Umbilical cord (tissue), 2 donors: ENCODE data around the gene PTPRM. TPM values are rescaled to one million over a fixed set of nuclear protein-coding genes. Genes with fewer than 3 reads are reported as not detected.

Source experiments
- DNase-seq: peaks from one replicate; pipeline ENCODE4 v3.0.0-alpha.2; 2015; ENCODE audit warnings: low spot score
- total RNA-seq: library from RNA; depleted of rRNA; stranded (reverse); fragments of >200 nt; gene quantifications from one replicate; pipeline ENCODE4 v1.2.3, GENCODE V29; 2014; ENCODE audit warnings: low replicate concordance; ENCODE audit not compliant: insufficient read depth

PTPRM gene
- total RNA-seq: 49.1 TPM

DNA sequence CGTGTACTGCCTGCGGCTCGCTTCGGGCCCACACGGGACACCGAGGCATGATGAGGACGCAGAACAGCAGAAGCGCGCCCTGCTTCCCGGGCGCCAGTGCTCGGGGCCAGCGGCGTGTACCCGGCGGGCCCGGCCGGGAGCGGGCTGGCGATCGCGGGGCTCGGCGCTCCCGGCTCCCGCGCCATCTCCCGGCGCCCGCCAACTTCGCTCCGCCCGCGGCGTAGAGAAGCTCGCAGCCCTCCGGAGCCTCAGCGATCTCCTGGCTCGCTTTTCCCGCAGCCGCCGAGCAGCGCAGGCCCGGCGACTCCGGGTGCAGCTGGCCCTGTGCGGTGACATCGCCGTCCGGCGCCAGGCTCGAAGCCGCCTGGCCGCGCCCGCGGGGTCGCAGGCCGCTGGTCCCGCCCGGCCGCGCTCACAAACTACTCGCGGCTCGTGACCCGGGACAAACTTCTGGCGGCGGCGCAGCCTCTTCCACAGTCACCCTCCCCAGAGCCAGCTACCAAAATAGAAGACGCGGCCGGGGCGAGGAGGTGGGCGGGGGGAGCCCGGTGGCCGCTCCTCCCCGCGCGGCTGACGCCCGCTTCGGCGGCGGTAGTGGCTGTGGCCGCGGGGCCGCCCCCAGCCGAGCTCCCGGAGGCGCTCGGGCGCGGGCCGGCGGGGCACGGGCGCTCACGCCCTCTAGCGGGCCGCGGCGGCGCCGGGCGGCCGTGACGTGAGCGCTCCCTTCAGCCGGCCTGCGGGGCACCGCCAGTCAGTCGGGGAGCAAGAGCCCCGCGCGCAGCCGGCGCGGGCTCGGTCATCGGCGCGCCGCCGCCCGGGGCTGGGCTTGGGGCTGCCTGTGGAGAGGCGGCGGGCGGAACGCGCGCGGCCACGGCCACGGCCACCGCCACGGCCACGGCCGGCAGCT lies at the start of gene PTPRM:
Gene PTPRM, plus strand, starts transcription at position 750 of the 907 bp plus-strand sequence. CDS start 503 bp downstream, outside the sequence.
- peak; percentile 86 for DNase-seq

DNA sequence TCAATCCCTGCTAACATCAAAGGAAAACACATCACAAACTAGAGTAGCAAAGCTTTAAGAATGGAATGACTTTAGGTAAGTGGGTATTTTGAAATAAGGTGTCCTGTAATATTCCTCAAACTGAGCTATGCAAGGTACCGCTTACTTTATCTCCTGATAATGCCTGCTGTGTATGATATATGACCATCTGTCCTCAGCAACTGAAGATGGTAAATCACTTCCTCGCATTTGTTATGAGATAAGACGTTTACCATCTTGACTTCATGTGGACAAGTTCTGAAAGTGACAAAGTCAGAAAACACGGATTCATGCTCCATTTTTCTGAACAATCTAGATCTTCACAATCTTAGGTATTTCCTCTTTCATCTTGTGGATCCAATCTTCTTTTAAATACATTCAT lies 49.3 kb upstream of the PTPRM start:
- no peak for DNase-seq

DNA sequence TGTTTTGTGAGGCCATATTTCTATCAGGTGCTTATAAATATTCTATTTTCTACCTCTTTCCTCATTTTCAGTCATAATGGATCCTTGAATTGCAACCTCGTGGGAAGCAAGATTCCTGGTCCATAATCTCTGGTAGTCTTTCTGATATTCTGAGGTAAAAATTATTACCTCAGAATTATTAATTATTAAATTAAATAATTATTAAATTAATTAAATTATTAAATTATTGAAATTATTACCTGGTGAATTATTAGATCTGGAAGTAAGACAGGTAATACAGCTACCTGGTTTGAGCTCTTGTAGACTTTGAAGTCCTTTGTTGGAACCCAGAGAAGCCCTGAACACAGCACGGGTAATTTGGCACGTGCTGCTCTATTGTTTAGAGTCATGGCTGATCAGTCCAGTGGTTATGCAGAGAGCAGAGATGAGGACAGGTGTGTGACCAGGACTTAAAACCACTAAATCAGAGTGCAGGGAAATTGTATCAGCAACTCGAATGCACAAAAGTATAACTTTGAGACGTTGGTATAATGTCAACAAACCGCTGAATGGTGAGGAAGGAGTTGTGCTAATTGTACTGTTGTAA lies 46.8 kb upstream of the PTPRM start:
- DNase-seq: no peak

DNA sequence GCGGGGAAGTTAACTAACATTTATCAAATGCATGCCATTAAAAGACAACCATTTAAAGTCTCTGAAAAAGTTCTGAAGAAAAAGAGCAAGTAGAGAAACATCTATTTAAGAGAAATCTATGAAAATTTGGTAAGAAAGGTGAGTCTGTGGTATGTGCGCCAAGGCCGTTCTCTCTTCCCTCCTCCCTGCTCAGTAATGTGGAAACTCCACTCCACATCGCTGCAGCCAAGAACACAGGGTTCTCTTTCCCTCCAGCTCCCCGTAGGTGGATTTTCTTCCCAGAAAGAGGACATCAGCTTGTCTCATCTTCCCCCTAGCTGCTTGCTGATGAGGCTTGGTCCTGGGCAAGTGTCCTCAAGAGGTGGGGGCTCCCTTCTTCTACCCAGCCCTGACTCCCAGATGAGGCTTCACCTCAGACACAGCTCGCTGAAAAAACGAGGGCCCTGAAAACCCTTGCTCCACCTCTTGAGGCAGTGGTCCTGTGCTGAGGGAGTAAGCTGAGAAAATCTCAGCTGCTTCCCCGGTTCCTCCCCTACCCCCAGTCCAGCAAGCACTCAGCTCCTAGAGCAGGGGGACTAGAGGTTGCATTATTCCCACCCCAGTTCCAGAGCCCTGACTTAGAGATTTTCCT lies 45.8 kb upstream of the PTPRM start:
- DNase-seq: no peak

DNA sequence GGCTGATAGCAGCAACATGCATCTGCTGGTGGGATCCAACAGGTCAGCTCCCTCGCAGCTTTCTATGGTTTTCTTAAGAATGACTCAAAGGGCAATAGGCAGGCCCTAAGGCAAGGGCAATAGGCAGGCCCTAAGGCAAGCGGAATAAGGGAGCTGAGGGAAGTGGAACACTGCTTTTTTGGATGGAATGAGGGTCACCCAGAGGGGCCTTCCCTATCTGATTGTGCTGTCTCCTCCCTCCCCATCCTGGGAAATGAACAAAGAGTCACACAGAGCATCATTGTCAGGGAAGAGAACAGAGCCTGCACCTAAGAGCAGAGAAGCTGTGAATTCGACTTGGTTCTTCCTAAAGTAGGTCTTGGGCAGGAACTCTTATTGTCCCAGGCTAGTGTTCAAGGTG lies 43.3 kb upstream of the PTPRM start:
- no peak for DNase-seq

DNA sequence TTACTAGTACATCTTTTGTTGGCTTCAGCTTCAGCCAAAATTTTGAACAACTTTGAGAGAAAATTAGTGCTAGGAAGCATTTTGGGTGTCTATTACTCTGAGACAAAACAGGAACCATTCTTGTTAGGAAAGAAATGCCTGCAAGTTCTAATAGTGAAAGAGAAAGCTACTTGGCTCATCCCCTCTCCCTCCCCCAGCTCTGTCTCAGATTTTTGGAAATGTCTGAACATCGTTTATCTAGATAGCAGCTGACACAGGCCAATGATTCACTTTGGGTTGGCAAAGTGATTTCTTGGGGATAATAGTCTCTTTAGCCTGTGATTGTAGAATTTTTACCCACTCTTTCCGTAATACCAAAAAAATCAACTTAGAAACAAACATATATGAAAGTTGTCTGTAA lies 42.3 kb upstream of the PTPRM start:
- no peak for DNase-seq

DNA sequence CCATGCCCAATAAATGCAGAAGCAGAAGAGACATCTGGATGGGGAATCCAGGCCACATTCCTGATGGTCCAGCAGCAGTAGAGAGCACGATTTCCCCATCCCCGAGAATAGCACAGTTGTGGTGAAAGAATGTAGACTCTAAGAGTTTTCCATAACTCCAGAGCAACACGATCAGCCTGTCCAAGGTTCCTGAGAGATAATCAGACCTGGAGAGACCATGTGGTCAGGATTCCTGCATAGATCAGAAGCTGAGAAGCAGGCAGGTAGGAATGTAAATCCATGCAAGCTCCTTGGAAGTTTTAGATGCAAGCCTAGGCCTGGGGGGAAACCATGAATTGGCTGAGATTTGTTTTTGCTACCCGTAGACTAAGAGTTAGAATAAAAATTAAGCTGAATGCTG lies 34.2 kb upstream of the PTPRM start:
- DNase-seq: no peak

DNA sequence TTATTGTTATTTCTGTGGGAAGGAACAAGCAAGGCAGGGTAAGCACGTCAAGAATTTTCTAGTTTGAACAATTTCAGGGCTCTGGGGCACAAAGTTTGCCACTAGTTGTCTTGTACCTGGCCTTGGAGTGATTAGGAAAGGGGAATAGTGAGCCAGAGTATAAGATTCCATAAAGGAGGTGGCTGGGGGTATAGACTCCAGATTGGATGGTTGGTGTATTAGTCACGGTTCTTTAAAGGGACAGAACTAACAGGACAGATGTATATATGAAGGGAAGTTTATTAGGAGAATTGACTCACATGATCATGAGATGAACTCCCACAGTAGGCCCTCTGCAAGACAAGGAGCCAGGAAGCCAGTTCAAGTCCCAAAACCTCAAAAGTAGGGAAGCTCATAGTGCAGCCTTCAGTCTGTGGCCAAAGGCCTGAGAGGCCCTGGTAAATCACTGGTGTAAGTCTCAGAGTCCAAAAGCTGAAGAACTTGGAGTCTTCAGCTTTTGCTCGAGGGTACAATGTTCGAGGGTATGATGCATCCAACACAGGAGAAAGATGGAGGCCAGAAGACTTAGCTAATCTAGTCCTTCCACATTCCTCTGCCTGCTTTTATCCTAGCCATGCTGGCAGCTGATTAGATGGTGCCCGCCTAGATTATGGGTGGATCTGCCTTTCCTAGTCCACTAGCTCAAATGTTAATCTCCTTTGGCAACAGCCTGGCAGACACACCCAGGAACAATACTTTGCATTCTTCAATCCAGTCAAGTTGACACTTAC lies 31.5 kb upstream of the PTPRM start:
- DNase-seq: no peak

DNA sequence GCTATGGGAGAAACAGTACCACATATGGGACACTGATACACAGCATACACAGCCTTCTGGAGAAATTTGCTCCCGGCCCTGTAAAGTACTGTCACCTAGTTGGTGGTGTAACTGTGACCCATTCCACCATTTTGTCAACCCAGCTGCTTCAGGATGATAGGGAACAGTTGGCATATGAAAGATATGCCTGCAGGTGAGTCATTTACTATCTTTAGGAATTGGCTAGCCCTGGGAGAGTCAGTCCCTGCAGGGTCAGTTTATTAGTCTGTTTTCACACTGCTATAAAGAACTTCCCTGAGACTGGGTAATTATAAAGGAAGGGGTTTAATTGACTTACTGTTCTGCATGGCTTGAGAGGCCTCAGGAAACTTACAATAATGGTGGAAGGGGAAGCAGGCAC lies 30.0 kb upstream of the PTPRM start:
- DNase-seq: no peak

DNA sequence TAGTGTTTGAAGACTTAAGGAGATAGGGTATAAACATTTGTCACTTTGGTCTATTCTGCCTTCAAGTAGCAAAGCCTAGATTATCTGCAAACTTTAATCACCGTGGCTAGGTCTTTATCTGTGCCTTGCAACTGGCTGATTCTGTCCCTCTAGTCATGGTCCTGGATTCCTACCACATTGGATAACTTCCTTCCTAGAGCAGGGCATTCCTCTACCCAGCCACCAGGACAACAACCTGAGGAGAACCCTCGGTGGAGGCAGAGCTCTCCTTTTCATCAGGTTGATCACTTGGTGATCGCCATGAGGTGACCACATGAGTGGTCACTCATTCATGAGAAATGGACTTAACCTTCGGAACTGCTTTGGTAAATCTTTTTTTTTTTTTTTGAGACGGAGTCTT lies 25.3 kb upstream of the PTPRM start:
- DNase-seq: no peak

DNA sequence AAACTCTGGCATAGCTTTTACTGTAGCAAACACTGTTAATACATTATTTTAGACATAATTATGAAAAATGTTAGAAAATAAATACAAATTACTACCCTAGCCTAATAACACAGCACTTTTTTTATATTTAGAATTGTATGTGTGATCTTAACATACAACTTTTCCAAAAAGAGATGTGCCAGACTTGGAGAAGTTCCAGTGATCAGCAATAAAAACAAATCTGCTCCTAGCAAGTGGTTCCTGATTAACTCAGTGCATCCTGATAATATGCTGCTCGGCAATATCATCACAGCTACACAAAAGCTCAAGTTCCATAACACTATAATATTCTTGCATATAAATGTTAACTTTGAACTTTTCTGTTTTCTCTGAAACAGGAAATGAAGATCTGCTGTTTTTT lies 22.4 kb upstream of the PTPRM start:
- no peak for DNase-seq

DNA sequence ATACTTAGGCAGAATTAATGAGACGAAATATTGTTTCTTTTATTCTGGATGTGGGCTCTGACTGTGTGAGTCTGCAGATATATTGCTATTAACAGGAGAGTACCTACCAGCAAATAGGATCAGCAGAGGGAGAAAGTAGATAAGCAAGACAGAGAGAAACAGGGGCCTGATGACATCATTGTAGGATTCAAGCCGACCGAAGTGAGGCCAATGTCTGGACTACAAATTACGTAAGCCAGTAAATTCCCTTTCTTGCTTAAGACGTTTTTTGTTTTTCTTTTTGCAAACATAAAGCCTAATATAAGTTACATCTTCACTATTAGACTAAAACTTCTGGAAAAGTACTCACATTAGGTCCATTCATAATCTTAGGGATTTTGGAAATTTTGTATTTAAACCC lies 21.4 kb upstream of the PTPRM start:
- no peak for DNase-seq

DNA sequence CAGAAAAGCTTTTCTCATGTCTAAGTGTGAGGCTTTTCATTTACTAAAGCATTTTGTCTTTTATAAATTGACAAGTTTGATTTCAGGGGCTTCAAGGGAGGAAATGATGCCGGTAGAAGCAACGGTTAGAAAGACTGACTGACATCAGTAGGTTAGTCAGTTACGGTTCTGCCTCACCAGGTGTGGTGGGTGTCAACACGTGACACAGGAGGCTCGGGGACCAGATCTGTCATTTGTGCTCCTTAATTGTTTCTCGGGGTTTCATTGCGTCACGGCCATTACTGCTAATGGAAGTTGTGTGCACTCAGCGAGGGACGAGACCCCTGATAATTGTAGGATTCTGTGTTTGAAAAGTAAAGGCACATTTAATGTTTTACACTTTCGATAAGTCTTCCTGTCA lies 18.9 kb upstream of the PTPRM start:
- no peak for DNase-seq

DNA sequence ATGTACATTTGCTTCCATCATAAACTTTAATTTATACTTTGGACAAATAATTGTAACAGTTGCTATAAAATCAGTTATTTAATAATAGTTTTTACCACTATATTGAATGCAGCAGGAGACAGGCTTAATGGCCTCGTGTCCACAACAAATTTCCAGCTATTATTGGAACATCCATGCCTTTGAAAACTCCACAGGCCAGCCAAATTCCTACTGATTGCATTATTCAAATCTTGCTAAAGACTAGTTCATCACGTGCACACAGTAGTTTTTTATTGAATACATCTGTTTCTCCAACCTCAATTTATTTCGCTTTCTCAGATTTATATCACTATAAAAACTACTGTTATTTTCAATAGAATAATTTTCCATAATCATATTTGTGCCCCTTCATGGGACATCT lies 18.4 kb upstream of the PTPRM start:
- no peak for DNase-seq

DNA sequence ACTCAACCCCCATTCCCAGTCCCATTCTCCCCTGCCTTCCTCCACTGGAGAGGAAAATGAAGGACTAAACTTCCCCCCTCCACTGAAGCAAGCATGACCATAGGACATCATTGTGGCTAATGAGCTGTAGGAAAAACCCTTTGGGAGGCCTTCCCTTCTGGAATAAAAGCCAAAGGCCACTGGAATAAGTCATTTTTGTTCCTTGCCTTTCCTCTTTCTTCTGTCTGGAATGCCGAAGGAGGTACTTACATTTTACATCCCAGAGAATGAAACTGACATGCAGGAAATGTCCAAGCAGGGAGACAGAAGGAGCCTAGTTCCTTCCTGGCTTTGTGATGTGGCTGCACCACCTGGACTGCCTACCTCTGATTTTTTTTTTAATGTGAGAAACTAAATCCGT lies 9.1 kb upstream of the PTPRM start:
- no peak for DNase-seq

DNA sequence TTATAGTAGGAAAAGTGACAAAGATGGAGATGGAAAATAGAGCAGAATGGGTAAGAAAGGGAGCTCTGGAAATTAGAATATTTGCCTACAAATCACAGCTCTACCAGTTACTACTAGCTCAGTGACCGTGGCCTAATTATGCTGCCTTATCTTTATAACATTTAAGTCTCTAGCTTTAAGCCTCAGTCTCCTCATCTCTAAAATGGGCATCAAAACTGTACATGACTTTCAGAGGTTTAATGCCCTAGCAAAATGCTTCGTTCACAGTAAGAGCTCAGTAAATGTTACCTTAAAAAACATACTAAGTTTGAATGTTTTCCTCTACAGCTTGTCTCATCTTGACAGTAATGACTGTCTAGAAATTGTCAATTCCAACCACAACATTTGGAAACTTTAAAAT lies 8.3 kb upstream of the PTPRM start:
- no peak for DNase-seq

DNA sequence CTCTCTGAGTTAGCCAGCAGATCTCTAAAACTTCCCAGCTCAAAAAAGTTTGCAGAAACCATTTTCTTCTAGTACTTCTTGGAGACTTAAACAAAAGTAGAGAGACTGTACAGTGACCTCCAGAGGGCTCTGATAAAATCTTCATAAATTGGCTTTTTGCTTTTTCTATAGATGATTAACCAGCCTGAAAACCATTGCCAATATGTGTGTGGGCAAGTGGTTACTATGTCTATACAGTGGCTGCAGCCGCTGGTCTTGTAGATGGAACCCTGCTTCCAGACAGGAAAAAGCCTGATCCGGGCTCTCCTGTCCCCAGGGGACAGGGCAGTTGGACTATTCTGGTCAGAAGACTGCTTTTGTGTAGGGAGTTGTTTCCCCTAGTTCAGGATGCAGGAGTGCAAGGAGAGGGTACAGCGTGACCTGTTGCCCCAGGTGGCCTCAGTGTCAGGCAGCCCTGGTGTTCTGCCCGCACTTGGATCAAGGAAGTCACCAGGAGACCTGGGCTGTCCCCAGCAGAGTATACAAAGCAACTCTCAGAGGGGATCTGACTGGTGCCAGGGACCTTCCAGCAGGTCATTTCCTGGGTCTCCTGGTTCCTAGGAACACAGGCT lies 7.3 kb upstream of the PTPRM start:
- DNase-seq: no peak

DNA sequence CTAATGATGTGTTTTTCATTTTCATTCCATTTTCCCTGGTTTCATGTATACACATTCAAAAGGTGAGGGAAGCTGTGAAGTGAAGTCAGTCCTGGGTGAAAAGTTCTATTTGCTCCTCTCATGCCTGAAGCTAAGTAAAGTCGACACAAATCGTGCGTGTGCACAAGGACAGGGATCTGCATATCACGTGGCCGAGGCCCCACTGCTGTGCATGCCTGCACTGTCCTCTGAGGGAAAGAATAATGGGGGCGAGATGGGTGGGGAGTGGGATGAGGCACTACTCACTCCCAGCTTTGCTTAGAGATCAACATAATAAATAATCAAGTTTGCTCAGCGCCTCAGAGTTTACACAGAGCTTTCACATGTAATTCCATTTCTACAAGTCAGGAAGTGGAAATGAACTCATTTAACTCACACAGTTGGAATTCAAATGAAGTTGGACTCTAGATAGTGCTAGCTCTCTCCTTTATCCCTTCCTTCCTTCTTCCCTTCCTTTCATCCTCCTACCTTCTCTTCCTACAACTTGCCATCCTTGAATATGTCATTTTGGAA lies 5.1 kb upstream of the PTPRM start:
- DNase-seq: no peak

DNA sequence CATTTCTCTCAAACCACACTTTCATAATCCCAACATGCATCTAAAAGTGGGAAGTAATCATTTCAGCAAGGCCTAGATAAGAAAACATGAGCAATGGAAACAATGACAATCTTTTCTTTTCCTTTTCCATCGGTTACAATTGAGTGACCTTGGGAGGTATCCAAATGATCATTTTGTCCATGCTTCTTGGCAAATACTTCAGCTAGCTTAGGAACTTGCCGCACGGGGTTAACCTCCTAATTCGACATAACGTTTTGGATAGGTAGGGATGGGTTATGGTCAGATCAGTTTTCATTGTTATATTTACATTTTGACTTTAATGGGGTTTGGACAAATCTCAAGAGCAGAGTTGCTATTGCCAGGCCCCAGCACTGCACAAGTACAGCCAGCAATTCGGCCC lies 4.6 kb upstream of the PTPRM start:
- no peak for DNase-seq

DNA sequence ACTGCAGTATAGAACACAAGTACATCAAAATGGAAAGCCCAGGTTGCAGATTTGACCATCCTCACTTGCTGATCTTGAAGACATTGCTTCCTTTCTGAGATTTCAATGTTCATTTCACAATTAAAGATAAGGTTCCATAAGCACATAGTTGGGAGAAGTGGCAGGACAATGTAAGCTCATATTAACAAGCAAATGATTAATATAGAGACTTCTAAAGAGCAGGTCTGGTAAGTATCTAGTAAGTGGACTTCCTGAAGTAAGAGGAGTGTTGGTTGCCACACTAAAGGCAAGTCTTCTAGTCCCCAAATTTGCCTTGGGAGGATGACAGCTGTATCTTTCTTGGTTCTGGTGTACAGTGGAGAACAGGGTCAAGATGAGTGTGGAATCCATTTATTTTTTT lies 1.4 kb upstream of the PTPRM start:
- DNase-seq: no peak

DNA sequence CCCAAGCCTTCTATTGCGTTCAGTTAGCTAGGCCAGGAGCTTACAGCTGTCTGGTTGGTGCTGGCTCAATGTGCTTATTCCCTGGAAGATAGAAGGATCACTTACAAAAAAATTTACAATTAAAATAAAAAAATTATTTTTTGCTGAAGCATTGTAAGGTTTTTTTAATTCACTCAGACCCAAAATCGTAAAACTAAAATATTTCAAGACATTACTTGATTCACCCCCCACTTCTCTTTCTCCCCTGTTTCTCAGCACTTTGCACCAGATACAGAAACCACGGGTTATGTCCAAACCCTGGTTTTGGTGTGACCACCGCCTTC lies 911 bp upstream of the PTPRM start:
- no peak for DNase-seq
